22Rv1 (cell line): ENCODE results near the gene LCMT1.

ENCODE experiments used
- CTCF ChIP-seq: fragments of 450-650 bp; IDR thresholded peaks from 2 replicates; pipeline ENCODE4 v1.5.1; 2017; ENCODE audit warnings: mild to moderate bottlenecking
- ZFX ChIP-seq: fragments of 450-650 bp; IDR thresholded peaks from 2 replicates; pipeline ENCODE4 v1.6.1; 2017; ENCODE audit warnings: antibody characterized with exemption, borderline replicate concordance

GRCh38 chr16:25063865-25064264 lies 47.7 kb upstream of the LCMT1 start:
- no peak for TF ChIP-seq CTCF
- TF ChIP-seq ZFX: no peak
